Right atrium auricular region (tissue), 2 donors: ENCODE data around the gene FLACC1. TPM values are rescaled to one million over a fixed set of nuclear protein-coding genes. Genes with fewer than 3 reads are reported as not detected.

Source experiments
- DNase-seq: peaks from one replicate; pipeline ENCODE4 v3.0.0-alpha.2; 2019; ENCODE audit warnings: low spot score
- H3K27ac ChIP-seq, 2 donors: fragments of 200-600 bp; sonication (generic); 1 replicate in 1 of 2; 2 replicates in 1 of 2; pipeline ENCODE4 v1.5.1; 2016 to 2019
- H3K27me3 ChIP-seq, 2 donors: fragments of 200-600 bp; sonication (generic); one replicate each; pipeline versions ENCODE4 v1.5.1 to v1.6.0; 2017 to 2019
- H3K36me3 ChIP-seq: fragments of 200-600 bp; sonication (generic); one replicate; pipeline ENCODE4 v1.5.1; 2016
- H3K4me1 ChIP-seq, 2 donors: fragments of 200-600 bp; sonication (generic); one replicate each; pipeline versions ENCODE4 v1.5.1 to v1.6.0; 2017 to 2019
- H3K4me3 ChIP-seq, 2 donors: fragments of 200-600 bp; sonication (generic); 1 replicate in 1 of 2; 2 replicates in 1 of 2; pipeline ENCODE4 v1.5.1; 2017 to 2019; ENCODE audit warnings: mild to moderate bottlenecking in 1 of 2, moderate library complexity in 1 of 2
- H3K9me3 ChIP-seq, 2 donors: fragments of 200-600 bp; sonication (generic); one replicate each; pipeline ENCODE4 v1.5.1; 2019
- total RNA-seq, 2 donors: library from RNA; depleted of rRNA; stranded (reverse); fragments of >200 nt; gene quantifications; one replicate each; pipeline ENCODE4 v1.1.0, GENCODE V29; 2016
- TF ChIP-seq, protein P1 (sequence below), 2 donors: fragments of 200-600 bp; sonication (generic); IDR thresholded peaks; one replicate each; pipeline ENCODE4 v1.5.1; 2019; ENCODE audit warnings: antibody characterized with exemption in 2 of 2

Gene FLACC1
- total RNA-seq, 2 donors from 2014 or later = 6.2 to 7.5 TPM

DNA sequence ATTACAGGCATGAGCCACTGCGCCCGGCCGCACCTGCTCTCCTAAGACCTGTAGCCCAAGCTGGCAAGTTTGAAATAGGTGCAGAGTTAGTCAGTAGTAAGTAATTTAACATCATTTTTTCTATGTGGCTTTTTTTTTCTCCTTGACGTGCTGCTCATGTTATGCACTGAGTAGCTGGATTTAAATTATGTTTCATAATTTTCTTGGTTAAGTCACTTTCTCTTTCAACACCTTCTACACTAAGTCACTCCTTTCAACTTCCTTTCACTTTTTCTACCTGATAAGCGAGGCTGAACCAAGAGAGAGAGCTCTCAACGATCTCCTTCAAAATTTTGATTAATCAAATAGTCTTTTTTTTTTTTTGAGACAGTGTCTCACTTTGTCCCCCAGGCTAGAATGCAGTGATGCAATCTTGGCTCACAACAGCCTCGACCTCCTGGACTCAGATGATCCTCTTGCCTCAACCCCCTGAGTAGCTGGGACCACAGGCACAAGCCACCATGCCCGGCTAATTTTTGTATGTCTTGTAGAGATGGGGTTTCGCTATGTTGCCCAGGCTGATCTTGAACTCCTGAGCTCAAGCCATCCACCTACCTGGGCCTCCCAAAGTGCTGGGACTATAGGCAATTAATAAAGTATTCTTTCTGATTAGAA, 83.7 kb downstream of the FLACC1 start:
- Histone ChIP-seq H3K27me3 (no peaks in the 10 kb centered on the region), H3K36me3 (peaks cover 28% of the 10 kb centered on the region), H3K9me3 (no peaks in the 10 kb centered on the region), H3K4me3 (no peak overlapping the region), H3K4me1 (no peaks in the 10 kb centered on the region), H3K27ac (no peak overlapping the region)
- DNase-seq = no peak
- TF ChIP-seq, protein P1, sequence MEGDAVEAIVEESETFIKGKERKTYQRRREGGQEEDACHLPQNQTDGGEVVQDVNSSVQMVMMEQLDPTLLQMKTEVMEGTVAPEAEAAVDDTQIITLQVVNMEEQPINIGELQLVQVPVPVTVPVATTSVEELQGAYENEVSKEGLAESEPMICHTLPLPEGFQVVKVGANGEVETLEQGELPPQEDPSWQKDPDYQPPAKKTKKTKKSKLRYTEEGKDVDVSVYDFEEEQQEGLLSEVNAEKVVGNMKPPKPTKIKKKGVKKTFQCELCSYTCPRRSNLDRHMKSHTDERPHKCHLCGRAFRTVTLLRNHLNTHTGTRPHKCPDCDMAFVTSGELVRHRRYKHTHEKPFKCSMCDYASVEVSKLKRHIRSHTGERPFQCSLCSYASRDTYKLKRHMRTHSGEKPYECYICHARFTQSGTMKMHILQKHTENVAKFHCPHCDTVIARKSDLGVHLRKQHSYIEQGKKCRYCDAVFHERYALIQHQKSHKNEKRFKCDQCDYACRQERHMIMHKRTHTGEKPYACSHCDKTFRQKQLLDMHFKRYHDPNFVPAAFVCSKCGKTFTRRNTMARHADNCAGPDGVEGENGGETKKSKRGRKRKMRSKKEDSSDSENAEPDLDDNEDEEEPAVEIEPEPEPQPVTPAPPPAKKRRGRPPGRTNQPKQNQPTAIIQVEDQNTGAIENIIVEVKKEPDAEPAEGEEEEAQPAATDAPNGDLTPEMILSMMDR (IDR thresholded peaks at IDR 0.05) = no peak

DNA sequence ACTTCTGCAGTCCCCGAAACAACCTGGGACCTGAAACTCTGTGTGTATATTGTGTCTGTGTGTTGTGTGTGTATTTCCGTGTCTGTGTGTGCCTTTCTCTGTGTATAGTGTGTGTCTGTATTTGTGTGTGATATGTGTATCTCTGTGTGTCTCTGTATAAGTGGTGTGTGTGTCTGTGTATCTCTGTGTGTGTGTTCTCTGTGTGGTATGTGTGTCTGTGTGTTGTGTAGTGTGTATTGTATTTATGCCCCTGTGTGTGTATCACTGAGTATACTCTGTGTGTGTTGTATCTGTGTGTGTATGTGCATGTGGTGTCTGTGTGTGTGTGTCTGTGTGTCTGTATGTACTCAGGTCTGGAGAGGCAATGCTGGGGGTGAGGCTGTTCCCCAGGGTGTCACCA, 85.2 kb downstream of the FLACC1 start:
- no peak overlapping the region for H3K4me3 ChIP-seq
- H3K9me3 ChIP-seq = no peaks in the 10 kb centered on the region
- H3K4me1 ChIP-seq = no peaks in the 10 kb centered on the region
- no peak for DNase-seq
- H3K36me3 ChIP-seq = peaks cover 28% of the 10 kb centered on the region
- TF ChIP-seq, protein P1 (IDR thresholded peaks at IDR 0.05) = no peak
- H3K27me3 ChIP-seq = no peaks in the 10 kb centered on the region
- no peak overlapping the region for H3K27ac ChIP-seq

DNA sequence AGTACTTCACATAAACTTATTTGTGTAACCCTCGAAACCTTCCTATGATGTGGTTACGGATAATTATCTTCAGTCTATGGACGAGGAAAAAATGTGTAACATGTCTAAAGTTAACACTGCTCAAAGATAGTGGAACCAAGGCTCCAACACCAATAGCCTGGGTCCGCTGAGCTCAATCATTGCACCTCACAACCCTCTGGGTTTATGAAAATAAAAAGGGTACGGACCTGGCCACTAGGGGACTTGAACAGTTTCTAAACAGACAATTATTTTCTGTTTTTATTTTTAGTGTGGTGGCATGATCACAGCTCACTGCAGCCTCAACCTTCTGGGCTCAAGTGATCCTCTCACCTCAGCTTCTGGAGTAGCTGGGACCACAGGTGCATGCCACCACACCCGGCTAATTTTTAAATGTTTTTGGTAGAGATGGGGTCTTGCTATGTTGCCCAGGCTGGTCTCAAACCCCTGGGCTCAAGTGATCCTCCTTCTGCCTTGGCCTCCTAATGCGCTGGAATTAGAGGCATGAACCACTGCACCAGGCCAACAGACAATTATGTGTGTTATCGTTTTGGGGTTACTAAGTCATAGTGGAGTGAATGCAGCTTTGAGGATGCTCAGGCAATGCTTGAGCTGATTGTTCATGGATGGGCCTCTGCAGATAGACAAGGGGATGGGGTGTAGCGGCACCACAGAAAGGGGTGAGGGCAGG, 86.7 kb downstream of the FLACC1 start:
- TF ChIP-seq, protein P1 (IDR thresholded peaks at IDR 0.05) = no peak
- Histone ChIP-seq H3K27ac (no peak overlapping the region), H3K27me3 (no peaks in the 10 kb centered on the region), H3K4me1 (no peaks in the 10 kb centered on the region), H3K9me3 (no peaks in the 10 kb centered on the region), H3K36me3 (peaks cover 16% of the 10 kb centered on the region), H3K4me3 (no peak overlapping the region)
- no peak for DNase-seq

DNA sequence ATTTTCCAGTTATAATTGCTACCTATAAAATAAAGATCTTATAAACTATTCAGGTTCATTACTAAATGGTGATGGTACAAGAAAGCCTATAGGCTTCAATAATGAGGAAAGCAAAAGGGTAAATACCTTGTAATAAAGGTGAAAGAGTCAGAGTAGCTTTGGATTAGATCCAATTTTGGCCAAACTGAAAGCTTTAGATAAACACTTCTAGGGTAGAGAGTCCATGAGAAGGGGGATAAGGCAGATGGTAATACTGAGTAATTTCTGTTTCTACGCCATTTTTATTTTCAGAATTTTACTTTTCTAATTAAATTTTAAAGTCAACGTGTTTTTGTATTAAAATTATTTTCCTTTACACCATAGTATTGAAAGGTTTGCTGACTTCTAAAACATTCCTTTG, 87.4 kb downstream of the FLACC1 start:
- TF ChIP-seq, protein P1 (IDR thresholded peaks at IDR 0.05) = no peak
- Histone ChIP-seq H3K4me1 (no peaks in the 10 kb centered on the region), H3K36me3 (peaks cover 9% of the 10 kb centered on the region), H3K27ac (no peak overlapping the region), H3K9me3 (no peaks in the 10 kb centered on the region), H3K27me3 (no peaks in the 10 kb centered on the region), H3K4me3 (no peak overlapping the region)
- DNase-seq = no peak

DNA sequence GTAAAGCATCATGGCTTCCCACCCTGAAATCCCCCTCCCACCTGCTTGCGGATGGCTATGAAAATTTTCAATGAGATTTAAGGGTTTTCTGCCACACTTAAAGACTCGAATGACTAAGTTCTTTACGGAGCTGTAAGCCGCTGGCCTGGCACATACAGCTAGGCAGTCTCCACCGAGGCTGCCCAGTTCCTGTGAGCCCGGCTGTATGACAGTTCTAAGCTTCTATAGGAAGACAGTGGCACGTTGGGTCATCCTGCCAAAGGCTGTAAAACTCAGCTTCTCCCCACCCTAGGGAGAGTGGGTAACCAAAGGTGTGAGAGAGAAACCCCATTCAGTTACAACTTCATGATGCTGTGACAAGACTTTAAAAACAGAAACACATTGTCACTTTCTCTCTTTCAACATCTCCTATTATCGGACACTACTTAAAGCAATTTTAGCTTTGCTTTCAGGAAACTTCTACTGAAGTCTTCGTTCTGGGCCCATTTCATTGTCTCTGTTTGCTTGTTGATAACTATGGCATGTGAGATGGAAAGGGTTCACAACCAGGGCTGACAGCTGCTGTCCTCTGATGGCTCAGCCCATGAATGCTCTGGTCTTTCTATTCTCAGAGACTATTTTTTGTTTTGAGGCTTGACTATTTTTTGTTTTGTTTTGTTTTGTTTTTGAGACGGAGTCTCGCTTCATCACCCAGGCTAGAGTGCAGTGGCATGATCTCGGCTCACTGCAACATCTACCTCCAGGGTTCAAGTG, 89.7 kb downstream of the FLACC1 start:
- H3K27ac ChIP-seq = no peak overlapping the region
- TF ChIP-seq, protein P1 (IDR thresholded peaks at IDR 0.05) = no peak
- no peak for DNase-seq
- H3K27me3 ChIP-seq = no peaks in the 10 kb centered on the region
- no peaks in the 10 kb centered on the region for H3K4me1 ChIP-seq
- no peaks in the 10 kb centered on the region for H3K9me3 ChIP-seq
- H3K4me3 ChIP-seq = no peak overlapping the region
- H3K36me3 ChIP-seq = peaks cover 2% of the 10 kb centered on the region
